Peyer's patch (tissue), 4 donors: Measurements from ENCODE around the gene EGFL7.

Experiments
- POLR2A ChIP-seq, 2 donors: fragments of 450-650 bp; IDR thresholded peaks; one replicate each; pipeline ENCODE4 v1.5.1; 2017; ENCODE audit warnings: antibody characterized with exemption in 2 of 2, mild to moderate bottlenecking in 2 of 2, moderate library complexity in 2 of 2
- TF ChIP-seq, protein P1 (sequence below), 6 experiments: fragments of 450-650 bp in 4 of 6; fragments of 200-600 bp in 2 of 6; sonication (generic) in 1 of 6; IDR thresholded peaks; one replicate each; pipeline ENCODE4 v1.5.1; 2017 to 2019; ENCODE audit warnings: antibody characterized with exemption in 6 of 6, mild to moderate bottlenecking in 3 of 6, moderate library complexity in 1 of 6

GRCh38 chr9:136707849-136708517, 45.3 kb downstream of the EGFL7 start:
- TF ChIP-seq, protein P1, sequence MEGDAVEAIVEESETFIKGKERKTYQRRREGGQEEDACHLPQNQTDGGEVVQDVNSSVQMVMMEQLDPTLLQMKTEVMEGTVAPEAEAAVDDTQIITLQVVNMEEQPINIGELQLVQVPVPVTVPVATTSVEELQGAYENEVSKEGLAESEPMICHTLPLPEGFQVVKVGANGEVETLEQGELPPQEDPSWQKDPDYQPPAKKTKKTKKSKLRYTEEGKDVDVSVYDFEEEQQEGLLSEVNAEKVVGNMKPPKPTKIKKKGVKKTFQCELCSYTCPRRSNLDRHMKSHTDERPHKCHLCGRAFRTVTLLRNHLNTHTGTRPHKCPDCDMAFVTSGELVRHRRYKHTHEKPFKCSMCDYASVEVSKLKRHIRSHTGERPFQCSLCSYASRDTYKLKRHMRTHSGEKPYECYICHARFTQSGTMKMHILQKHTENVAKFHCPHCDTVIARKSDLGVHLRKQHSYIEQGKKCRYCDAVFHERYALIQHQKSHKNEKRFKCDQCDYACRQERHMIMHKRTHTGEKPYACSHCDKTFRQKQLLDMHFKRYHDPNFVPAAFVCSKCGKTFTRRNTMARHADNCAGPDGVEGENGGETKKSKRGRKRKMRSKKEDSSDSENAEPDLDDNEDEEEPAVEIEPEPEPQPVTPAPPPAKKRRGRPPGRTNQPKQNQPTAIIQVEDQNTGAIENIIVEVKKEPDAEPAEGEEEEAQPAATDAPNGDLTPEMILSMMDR (IDR thresholded peaks at IDR 0.05) = no peak
- TF ChIP-seq POLR2A (IDR thresholded peaks at IDR 0.05) = no peak
